ENCODE measurements around the gene TMEM59. TPM values are rescaled to one million over a fixed set of nuclear protein-coding genes. Genes with fewer than 3 reads are reported as not detected.

Gene TMEM59, protein sequence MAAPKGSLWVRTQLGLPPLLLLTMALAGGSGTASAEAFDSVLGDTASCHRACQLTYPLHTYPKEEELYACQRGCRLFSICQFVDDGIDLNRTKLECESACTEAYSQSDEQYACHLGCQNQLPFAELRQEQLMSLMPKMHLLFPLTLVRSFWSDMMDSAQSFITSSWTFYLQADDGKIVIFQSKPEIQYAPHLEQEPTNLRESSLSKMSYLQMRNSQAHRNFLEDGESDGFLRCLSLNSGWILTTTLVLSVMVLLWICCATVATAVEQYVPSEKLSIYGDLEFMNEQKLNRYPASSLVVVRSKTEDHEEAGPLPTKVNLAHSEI
- total RNA-seq, result 266 and 339 TPM in 2 replicates

DNA sequence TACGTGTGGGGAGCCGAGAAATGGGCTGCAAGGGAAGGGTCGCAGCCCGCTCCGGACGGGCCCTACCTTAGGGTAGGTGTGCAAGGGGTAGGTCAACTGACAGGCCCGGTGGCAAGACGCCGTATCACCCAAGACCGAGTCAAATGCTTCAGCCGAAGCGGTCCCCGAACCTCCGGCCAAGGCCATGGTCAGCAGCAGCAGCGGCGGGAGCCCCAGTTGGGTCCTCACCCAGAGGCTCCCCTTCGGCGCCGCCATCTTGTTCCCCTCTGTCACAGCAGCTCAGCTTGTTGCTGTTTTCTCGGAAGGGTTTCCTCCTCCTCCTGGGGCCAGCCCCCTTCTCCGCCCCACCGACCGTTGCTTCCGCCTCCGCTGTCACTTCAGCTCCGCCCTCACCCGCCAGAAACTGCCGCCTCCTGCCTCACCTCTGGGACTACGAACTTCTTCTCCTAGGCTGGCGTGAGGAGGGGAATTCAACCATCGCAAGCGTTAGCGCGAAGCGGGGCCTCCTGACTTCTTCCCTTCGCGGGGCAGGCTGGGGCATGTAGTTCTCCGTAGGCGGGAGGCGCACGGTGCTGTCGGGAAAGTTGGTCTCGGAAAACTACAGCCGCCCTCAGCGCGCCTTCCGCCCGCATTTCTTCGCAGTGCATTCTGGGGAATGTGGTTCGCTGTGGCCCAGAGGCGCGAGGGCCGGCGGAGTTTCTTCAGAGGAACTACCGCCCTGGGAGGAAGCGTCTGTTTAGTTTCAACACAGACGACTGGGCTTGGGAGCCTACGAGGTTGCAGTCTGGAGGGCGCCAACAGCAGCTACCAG is at the start of gene TMEM59, which contains the start of gene TCEANC2:
Gene TMEM59 (minus strand): TSS at position 271 of the 811 bp plus-strand sequence. CDS start 16 bp downstream, at position 255.
Gene TCEANC2 (plus strand): TSS at position 675 of the 811 bp plus-strand sequence. CDS start 815 bp downstream, outside the sequence.

GRCh38 chr1:54017979-54018378 is 35.0 kb downstream of the TMEM59 start, which contains the start of gene LDLRAD1:
LDLRAD1 (minus strand) TSS chr1:54018186; CDS start chr1:54018112, 74 bp downstream.

Small RNA genes within 50 kb of the gene (small RNA-seq; reads per million reads assigned to genes)
- not detected for gene AL353898.1
- not detected for gene AL353898.2

Other genes with a start within 250 kb of the TMEM59 start
- gene NDC1, start 214.9 kb downstream of the TMEM59 start, total RNA-seq, result 6.7 and 6.8 TPM in 2 replicates
- gene YIPF1, start 163.4 kb downstream of the TMEM59 start, total RNA-seq, result 18.8 and 22.4 TPM in 2 replicates
- gene DIO1, start 159.0 kb downstream of the TMEM59 start, total RNA-seq, result not detected in 2 replicates
- 15.3 and 18.2 TPM in 2 replicates for gene IFT25, start 107.5 kb downstream of the TMEM59 start, total RNA-seq
- 37.6 and 40.1 TPM in 2 replicates for gene LRRC42, start 106.9 kb downstream of the TMEM59 start, total RNA-seq
- not detected in 2 replicates for gene LDLRAD1, start 35.0 kb downstream of the TMEM59 start, total RNA-seq
- 3.1 and 3.3 TPM in 2 replicates for gene TCEANC2, start 404 bp upstream of the TMEM59 start, total RNA-seq
- gene CDCP2, start 99.8 kb upstream of the TMEM59 start, total RNA-seq, result not detected in 2 replicates
- gene CYB5RL, start 146.8 kb upstream of the TMEM59 start, total RNA-seq, result 8.4 and 11.8 TPM in 2 replicates
- 66.4 and 83.7 TPM in 2 replicates for gene MRPL37, start 147.0 kb upstream of the TMEM59 start, total RNA-seq

All from hair follicle dermal papilla cell (primary cell).